GM23338 (cell line): Measurements from ENCODE around the gene CARMIL1. TPM values are rescaled to one million over a fixed set of nuclear protein-coding genes. Genes with fewer than 3 reads are reported as not detected.
A peak's percentile ranks its signal among the peaks of the same experiment; 100 is the strongest.

Experiments
- ATAC-seq: fragments of 200-7000 bp; cut with Tn5 transposase; 3 replicates; pipeline ENCODE4 v1.9.1; 2020
- DNase-seq: peaks from one replicate; pipeline ENCODE4 v3.0.0-alpha.2; 2015; ENCODE audit warnings: low spot score
- H2AFZ ChIP-seq: fragments of 200-600 bp; sonication (generic); 2 replicates; pipeline ENCODE4 v1.8.0; 2016; ENCODE audit warnings: antibody characterized with exemption, mild to moderate bottlenecking, moderate library complexity
- H3F3A ChIP-seq: fragments of 200-600 bp; sonication (generic); replicated peaks from 2 replicates; pipeline ENCODE4 v1.8.0; 2017; ENCODE audit warnings: antibody characterized with exemption, mixed run types, low read depth
- H3K27ac ChIP-seq: fragments of 200-600 bp; sonication (generic); 2 replicates; pipeline ENCODE4 v1.6.1; 2016; ENCODE audit warnings: low read depth
- H3K27me3 ChIP-seq: fragments of 200-600 bp; sonication (generic); 2 replicates; pipeline ENCODE4 v1.8.0; 2016; ENCODE audit warnings: mild to moderate bottlenecking, mixed run types, moderate library complexity; ENCODE audit not compliant: insufficient read depth
- H3K36me3 ChIP-seq: fragments of 200-600 bp; sonication (generic); 2 replicates; pipeline ENCODE4 v1.8.0; 2016; ENCODE audit warnings: mild to moderate bottlenecking; ENCODE audit not compliant: insufficient read depth
- H3K4me1 ChIP-seq: fragments of 200-600 bp; sonication (generic); 2 replicates; pipeline ENCODE4 v1.8.0; 2016; ENCODE audit warnings: mild to moderate bottlenecking, moderate library complexity; ENCODE audit not compliant: insufficient read depth
- H3K4me2 ChIP-seq: fragments of 200-600 bp; sonication (generic); 2 replicates; pipeline ENCODE4 v1.7.1; 2017; ENCODE audit warnings: mixed run types
- H3K4me3 ChIP-seq: fragments of 200-600 bp; sonication (generic); 2 replicates; pipeline ENCODE4 v1.6.1; 2016; ENCODE audit warnings: mixed run types
- H3K79me2 ChIP-seq: fragments of 200-600 bp; sonication (generic); replicated peaks from 2 replicates; pipeline ENCODE4 v1.8.0; 2017; ENCODE audit warnings: mild to moderate bottlenecking; ENCODE audit not compliant: insufficient read depth
- H3K9me2 ChIP-seq: fragments of 200-600 bp; sonication (generic); 2 replicates; pipeline ENCODE4 v1.8.0; 2017; ENCODE audit not compliant: insufficient read depth
- H4K20me1 ChIP-seq: fragments of 200-600 bp; sonication (generic); replicated peaks from 2 replicates; pipeline ENCODE4 v1.8.0; 2017; ENCODE audit warnings: mild to moderate bottlenecking; ENCODE audit not compliant: insufficient read depth
- H3K27ac Mint-ChIP-seq: 2 replicates; pipeline ENCODE4 v1.8.0; 2020; ENCODE audit warnings: inconsistent platforms, mild to moderate bottlenecking, moderate library complexity, mixed read lengths
- H3K27me3 Mint-ChIP-seq: 3 replicates; pipeline ENCODE4 v1.8.0; 2022; ENCODE audit warnings: low read depth, mild to moderate bottlenecking, moderate library complexity, mixed read lengths, inconsistent platforms; ENCODE audit not compliant: insufficient read depth, poor library complexity
- H3K36me3 Mint-ChIP-seq: 3 replicates; pipeline ENCODE4 v1.8.0; 2021; ENCODE audit warnings: low read depth, mild to moderate bottlenecking, inconsistent platforms, moderate library complexity, mixed read lengths
- H3K4me1 Mint-ChIP-seq: 3 replicates; pipeline ENCODE4 v1.8.0; 2020; ENCODE audit warnings: mild to moderate bottlenecking, inconsistent platforms, mixed read lengths
- H3K4me3 Mint-ChIP-seq: 3 replicates; pipeline ENCODE4 v1.8.0; 2021; ENCODE audit warnings: moderate library complexity, mild to moderate bottlenecking, inconsistent platforms, mixed read lengths
- H3K9me3 Mint-ChIP-seq: 3 replicates; pipeline ENCODE4 v1.8.0; 2020; ENCODE audit warnings: moderate library complexity, mild to moderate bottlenecking, inconsistent platforms, mixed read lengths
- CREB1 ChIP-seq: fragments of 250-450 bp; sonication (Bioruptor Pico); IDR thresholded peaks from 2 replicates; pipeline ENCODE4 v1.5.0; 2020; ENCODE audit warnings: low read depth, mild to moderate bottlenecking, moderate library complexity
- EZH2 ChIP-seq: fragments of 200-600 bp; sonication (generic); IDR thresholded peaks from one replicate; pipeline ENCODE4 v1.8.0; 2017; ENCODE audit warnings: antibody characterized with exemption, mild to moderate bottlenecking, low read depth; ENCODE audit not compliant: unreplicated experiment
- EZH2phosphoT487 ChIP-seq: fragments of 200-600 bp; sonication (generic); IDR thresholded peaks from one replicate; pipeline ENCODE4 v1.8.1; 2018; ENCODE audit warnings: antibody characterized with exemption; ENCODE audit not compliant: unreplicated experiment
- JUNB ChIP-seq: IDR thresholded peaks from one replicate; pipeline ENCODE4 v1.6.1; 2016; ENCODE audit warnings: antibody characterized with exemption; ENCODE audit not compliant: unreplicated experiment
- NANOG ChIP-seq: IDR thresholded peaks from 2 replicates; pipeline ENCODE4 v1.6.1; 2016; ENCODE audit warnings: antibody characterized with exemption, borderline replicate concordance
- POLR2AphosphoS5 ChIP-seq: IDR thresholded peaks from 2 replicates; pipeline ENCODE4 v1.6.1; 2016; ENCODE audit warnings: antibody characterized with exemption, low read depth
- ZNF114 ChIP-seq: fragments of 250-450 bp; sonication (Bioruptor Pico); IDR thresholded peaks from 2 replicates; pipeline ENCODE4 v1.5.0; 2020; ENCODE audit warnings: mild to moderate bottlenecking, moderate library complexity
- polyA plus RNA-seq: library from polyadenylated mRNA; unstranded; fragments of >200 nt; fragmentation: Nextera tagmentation; extraction: Ambion mirVana; gene quantifications from 2 replicates; pipeline ENCODE4 v1.2.1, GENCODE V29; 2016
- total RNA-seq: library from RNA; depleted of rRNA; stranded (reverse); fragments of >200 nt; shearing (Covaris generic); gene quantifications from 2 replicates; pipeline ENCODE4 v1.2.3, GENCODE V29; 2014
- TF ChIP-seq, protein P1 (sequence below), 2 experiments: fragments of 200-600 bp in 1 of 2; sonication (generic) in 1 of 2; conservative IDR thresholded peaks; 2 replicates each; pipeline versions ENCODE4 v1.5.1 to v1.6.1; 2016 to 2017; ENCODE audit warnings: antibody characterized with exemption in 2 of 2, low read depth in 2 of 2, mild to moderate bottlenecking in 2 of 2, moderate library complexity in 1 of 2
- TF ChIP-seq, protein P2 (sequence below): IDR thresholded peaks from 2 replicates; pipeline ENCODE4 v1.6.1; 2016; ENCODE audit warnings: antibody characterized with exemption
- TF ChIP-seq, protein P3 (sequence below): IDR thresholded peaks from one replicate; pipeline ENCODE4 v1.6.1; 2018; ENCODE audit warnings: antibody characterized with exemption; ENCODE audit not compliant: unreplicated experiment

Gene CARMIL1
- total and polyA plus RNA-seq, 2 experiments from 2014 or later, result 43.2 to 66.9 TPM

DNA sequence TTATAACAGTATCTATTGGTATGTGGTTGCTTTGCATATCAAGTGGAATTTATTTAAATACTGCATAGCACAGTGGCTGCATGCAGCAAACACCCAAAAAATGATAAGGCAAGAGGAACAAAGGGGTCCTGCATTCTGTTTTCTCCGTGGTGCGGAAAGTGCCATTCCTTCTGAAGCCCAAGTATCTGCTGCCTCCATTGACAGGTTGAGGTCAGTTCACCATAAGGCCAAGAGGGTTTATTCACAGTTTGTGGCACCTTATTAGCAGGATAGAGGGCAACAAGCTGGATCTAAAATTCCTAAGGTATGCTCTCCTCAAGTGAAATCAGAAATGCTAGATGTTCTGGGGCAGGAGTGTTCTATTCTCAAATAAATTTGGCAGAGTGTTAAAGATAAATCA, 9.3 kb downstream of the CARMIL1 start:
- H2AFZ ChIP-seq, result no peak overlapping the region
- H3K4me2 ChIP-seq, result no peak overlapping the region
- H3K36me3 ChIP-seq, result peaks cover 5% of the 10 kb centered on the region; the same call in 1 of the 2 replicates
- Mint-ChIP-seq H3K4me3 (no peak overlapping the region), H3K27ac (no peak overlapping the region), H3K27me3 (no peaks in the 10 kb centered on the region), H3K4me1 (peaks cover 30% of the 10 kb centered on the region), H3K36me3 (peaks cover 11% of the 10 kb centered on the region; the same call in 2 of the 3 replicates), H3K9me3 (no peaks in the 10 kb centered on the region)
- H3K9me2 ChIP-seq, result no peaks in the 10 kb centered on the region
- H3K27me3 ChIP-seq, result no peaks in the 10 kb centered on the region
- TF ChIP-seq POLR2AphosphoS5, result no peak
- no peak for TF ChIP-seq ZNF114 (CRISPR knock-in tag)
- no peak for TF ChIP-seq JUNB
- TF ChIP-seq, protein P1, sequence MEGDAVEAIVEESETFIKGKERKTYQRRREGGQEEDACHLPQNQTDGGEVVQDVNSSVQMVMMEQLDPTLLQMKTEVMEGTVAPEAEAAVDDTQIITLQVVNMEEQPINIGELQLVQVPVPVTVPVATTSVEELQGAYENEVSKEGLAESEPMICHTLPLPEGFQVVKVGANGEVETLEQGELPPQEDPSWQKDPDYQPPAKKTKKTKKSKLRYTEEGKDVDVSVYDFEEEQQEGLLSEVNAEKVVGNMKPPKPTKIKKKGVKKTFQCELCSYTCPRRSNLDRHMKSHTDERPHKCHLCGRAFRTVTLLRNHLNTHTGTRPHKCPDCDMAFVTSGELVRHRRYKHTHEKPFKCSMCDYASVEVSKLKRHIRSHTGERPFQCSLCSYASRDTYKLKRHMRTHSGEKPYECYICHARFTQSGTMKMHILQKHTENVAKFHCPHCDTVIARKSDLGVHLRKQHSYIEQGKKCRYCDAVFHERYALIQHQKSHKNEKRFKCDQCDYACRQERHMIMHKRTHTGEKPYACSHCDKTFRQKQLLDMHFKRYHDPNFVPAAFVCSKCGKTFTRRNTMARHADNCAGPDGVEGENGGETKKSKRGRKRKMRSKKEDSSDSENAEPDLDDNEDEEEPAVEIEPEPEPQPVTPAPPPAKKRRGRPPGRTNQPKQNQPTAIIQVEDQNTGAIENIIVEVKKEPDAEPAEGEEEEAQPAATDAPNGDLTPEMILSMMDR (conservative IDR thresholded peaks at IDR 0.05; ENCODE audit: low read depth in 2 of 2), result no peak
- peaks cover 100% of the 10 kb centered on the region for H3K79me2 ChIP-seq
- H3K4me1 ChIP-seq, result peaks cover 15% of the 10 kb centered on the region; the same call in 1 of the 2 replicates
- H3F3A ChIP-seq, result no peaks in the 10 kb centered on the region
- DNase-seq (no peak), ATAC-seq (peak; percentile 57)
- no peak overlapping the region for H3K4me3 ChIP-seq
- H3K27ac ChIP-seq, result no peak overlapping the region
- H4K20me1 ChIP-seq, result peaks cover 33% of the 10 kb centered on the region

DNA sequence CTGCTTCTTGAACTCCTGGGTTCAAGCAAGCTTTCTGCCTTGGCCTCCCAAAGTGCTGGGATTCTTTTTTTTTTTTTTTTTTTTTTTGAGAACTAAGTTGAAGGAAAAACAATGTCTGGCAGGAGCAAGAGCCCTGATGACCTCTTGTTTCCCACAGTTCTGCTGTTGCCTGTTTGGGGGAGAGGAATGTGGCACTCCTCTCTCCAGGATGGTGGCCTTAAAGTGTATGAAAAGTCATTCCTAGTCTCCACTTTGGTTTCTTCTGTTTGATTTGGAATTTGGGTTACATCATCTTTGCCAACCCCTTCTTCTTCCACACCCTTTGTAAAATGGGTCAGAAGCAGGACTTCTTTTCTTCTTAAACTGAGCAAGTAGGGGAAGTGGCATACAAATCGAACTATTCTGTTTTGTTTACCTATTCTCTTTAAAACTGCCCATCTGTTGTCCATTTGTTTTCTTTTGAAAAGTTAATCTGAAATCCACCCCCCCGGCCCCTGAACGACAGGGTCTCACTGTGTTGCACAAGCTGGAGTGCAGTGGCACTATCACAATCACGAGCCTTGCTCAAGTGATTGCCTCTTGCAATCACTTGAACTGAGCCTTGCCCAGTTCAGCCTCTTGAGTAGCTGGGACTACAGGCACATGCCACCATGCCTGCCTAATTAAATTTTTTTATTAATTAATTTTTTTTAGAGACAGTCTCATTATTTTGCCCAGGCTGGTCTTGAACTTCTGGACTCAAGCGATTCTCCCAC, 11.3 kb downstream of the CARMIL1 start:
- peaks cover 30% of the 10 kb centered on the region for H3K4me1 Mint-ChIP-seq
- Histone ChIP-seq H3K4me2 (no peak overlapping the region), H3K4me3 (no peak overlapping the region), H3K27ac (no peak overlapping the region), H3K27me3 (no peaks in the 10 kb centered on the region), H3K36me3 (peaks cover 5% of the 10 kb centered on the region; the same call in 1 of the 2 replicates), H3K4me1 (peaks cover 15% of the 10 kb centered on the region; the same call in 1 of the 2 replicates), H4K20me1 (peaks cover 40% of the 10 kb centered on the region), H3F3A (no peaks in the 10 kb centered on the region), H3K79me2 (peaks cover 100% of the 10 kb centered on the region), H3K9me2 (peaks cover 7% of the 10 kb centered on the region; the same call in 1 of the 2 replicates), H2AFZ (no peak overlapping the region)
- DNase-seq, result no peak
- H3K9me3 Mint-ChIP-seq, result no peaks in the 10 kb centered on the region
- no peaks in the 10 kb centered on the region for H3K27me3 Mint-ChIP-seq
- no peak for ATAC-seq
- H3K4me3 Mint-ChIP-seq, result no peak overlapping the region
- peaks cover 4% of the 10 kb centered on the region; the same call in 1 of the 3 replicates for H3K36me3 Mint-ChIP-seq
- H3K27ac Mint-ChIP-seq, result peak overlapping the region; percentile 22; the same call in 1 of the 2 replicates
- TF ChIP-seq NANOG, result no peak
- TF ChIP-seq, protein P1 (conservative IDR thresholded peaks at IDR 0.05; ENCODE audit: low read depth in 2 of 2), result no peak
- no peak for TF ChIP-seq CREB1 (CRISPR knock-in tag)
- TF ChIP-seq, protein P2, sequence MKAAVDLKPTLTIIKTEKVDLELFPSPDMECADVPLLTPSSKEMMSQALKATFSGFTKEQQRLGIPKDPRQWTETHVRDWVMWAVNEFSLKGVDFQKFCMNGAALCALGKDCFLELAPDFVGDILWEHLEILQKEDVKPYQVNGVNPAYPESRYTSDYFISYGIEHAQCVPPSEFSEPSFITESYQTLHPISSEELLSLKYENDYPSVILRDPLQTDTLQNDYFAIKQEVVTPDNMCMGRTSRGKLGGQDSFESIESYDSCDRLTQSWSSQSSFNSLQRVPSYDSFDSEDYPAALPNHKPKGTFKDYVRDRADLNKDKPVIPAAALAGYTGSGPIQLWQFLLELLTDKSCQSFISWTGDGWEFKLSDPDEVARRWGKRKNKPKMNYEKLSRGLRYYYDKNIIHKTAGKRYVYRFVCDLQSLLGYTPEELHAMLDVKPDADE, result no peak
- no peak for TF ChIP-seq POLR2AphosphoS5
- no peak for TF ChIP-seq EZH2phosphoT487
- TF ChIP-seq, protein P3, sequence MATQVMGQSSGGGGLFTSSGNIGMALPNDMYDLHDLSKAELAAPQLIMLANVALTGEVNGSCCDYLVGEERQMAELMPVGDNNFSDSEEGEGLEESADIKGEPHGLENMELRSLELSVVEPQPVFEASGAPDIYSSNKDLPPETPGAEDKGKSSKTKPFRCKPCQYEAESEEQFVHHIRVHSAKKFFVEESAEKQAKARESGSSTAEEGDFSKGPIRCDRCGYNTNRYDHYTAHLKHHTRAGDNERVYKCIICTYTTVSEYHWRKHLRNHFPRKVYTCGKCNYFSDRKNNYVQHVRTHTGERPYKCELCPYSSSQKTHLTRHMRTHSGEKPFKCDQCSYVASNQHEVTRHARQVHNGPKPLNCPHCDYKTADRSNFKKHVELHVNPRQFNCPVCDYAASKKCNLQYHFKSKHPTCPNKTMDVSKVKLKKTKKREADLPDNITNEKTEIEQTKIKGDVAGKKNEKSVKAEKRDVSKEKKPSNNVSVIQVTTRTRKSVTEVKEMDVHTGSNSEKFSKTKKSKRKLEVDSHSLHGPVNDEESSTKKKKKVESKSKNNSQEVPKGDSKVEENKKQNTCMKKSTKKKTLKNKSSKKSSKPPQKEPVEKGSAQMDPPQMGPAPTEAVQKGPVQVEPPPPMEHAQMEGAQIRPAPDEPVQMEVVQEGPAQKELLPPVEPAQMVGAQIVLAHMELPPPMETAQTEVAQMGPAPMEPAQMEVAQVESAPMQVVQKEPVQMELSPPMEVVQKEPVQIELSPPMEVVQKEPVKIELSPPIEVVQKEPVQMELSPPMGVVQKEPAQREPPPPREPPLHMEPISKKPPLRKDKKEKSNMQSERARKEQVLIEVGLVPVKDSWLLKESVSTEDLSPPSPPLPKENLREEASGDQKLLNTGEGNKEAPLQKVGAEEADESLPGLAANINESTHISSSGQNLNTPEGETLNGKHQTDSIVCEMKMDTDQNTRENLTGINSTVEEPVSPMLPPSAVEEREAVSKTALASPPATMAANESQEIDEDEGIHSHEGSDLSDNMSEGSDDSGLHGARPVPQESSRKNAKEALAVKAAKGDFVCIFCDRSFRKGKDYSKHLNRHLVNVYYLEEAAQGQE, result no peak
- TF ChIP-seq EZH2, result no peak
- no peak for TF ChIP-seq ZNF114 (CRISPR knock-in tag)
